CD14-positive monocyte (primary cell): ENCODE measurements around the gene BCO1. TPM values are rescaled to one million over a fixed set of nuclear protein-coding genes. Genes with fewer than 3 reads are reported as not detected.

Source experiments
- DNase-seq, 3 donors: peaks; one replicate each; pipeline ENCODE4 v3.0.0-alpha.2; 2011 to 2022
- H2AFZ ChIP-seq: 2 replicates; pipeline ENCODE4 v1.6.0; 2012; ENCODE audit warnings: mild to moderate bottlenecking, low read depth, low read length, inconsistent platforms; ENCODE audit not compliant: insufficient read depth, poor library complexity, severe bottlenecking
- H3K27ac ChIP-seq, 2 donors: 1 replicate in 1 of 2; 2 replicates in 1 of 2; pipeline ENCODE4 v1.5.1; 2012 to 2013; ENCODE audit warnings: low read length in 2 of 2, control low read depth in 1 of 2, inconsistent platforms in 1 of 2, low read depth in 1 of 2, mild to moderate bottlenecking in 1 of 2
- H3K27me3 ChIP-seq, 2 donors: one replicate each; pipeline versions ENCODE4 v1.6.0 to v1.6.1; 2011 to 2013; ENCODE audit warnings: low read length in 2 of 2; ENCODE audit not compliant: control insufficient read depth in 2 of 2, insufficient read depth in 2 of 2
- H3K36me3 ChIP-seq, 2 donors: replicated peaks in 1 of 2; 1 replicate in 1 of 2; 2 replicates in 1 of 2; pipeline versions ENCODE4 v1.5.1 to v1.6.1; 2012 to 2013; ENCODE audit warnings: low read length in 2 of 2, control low read depth in 1 of 2, inconsistent platforms in 1 of 2, mild to moderate bottlenecking in 1 of 2; ENCODE audit not compliant: insufficient read depth in 2 of 2, control insufficient read depth in 1 of 2
- H3K4me1 ChIP-seq, 2 donors: 1 replicate in 1 of 2; 2 replicates in 1 of 2; pipeline versions ENCODE4 v1.5.1 to v1.6.1; 2012 to 2013; ENCODE audit warnings: low read length in 2 of 2, control low read depth in 1 of 2, inconsistent platforms in 1 of 2, mild to moderate bottlenecking in 1 of 2, moderate library complexity in 1 of 2; ENCODE audit not compliant: insufficient read depth in 2 of 2, control insufficient read depth in 1 of 2
- H3K4me2 ChIP-seq: replicated peaks from 2 replicates; pipeline ENCODE3; 2012; ENCODE audit warnings: low read length, moderate library complexity, mild to moderate bottlenecking; ENCODE audit not compliant: poor library complexity, severe bottlenecking; ENCODE audit errors: extremely low read depth
- H3K4me3 ChIP-seq, 3 experiments: fragments of 200-600 bp in 1 of 3; sonication (generic) in 1 of 3; replicated peaks in 1 of 3; 1 replicate in 2 of 3; 2 replicates in 1 of 3; pipeline ENCODE4 v1.5.1; 2011 to 2013; ENCODE audit warnings: low read length in 3 of 3, mild to moderate bottlenecking in 3 of 3, control low read depth in 2 of 3, low read depth in 2 of 3, inconsistent platforms in 1 of 3, moderate library complexity in 1 of 3
- H3K79me2 ChIP-seq: 2 replicates; pipeline ENCODE4 v1.6.0; 2012; ENCODE audit warnings: mild to moderate bottlenecking, control low read depth, inconsistent platforms, low read length, moderate library complexity; ENCODE audit not compliant: insufficient read depth
- H3K9ac ChIP-seq: 2 replicates; pipeline ENCODE4 v1.6.0; 2017; ENCODE audit warnings: low read length, mild to moderate bottlenecking; ENCODE audit not compliant: insufficient read depth, poor library complexity, severe bottlenecking
- H3K9me3 ChIP-seq, 2 donors: replicated peaks in 1 of 2; 1 replicate in 1 of 2; 2 replicates in 1 of 2; pipeline versions ENCODE4 v1.5.1 to v1.6.1; 2012 to 2013; ENCODE audit warnings: low read length in 2 of 2, control low read depth in 1 of 2; ENCODE audit not compliant: control insufficient read depth in 1 of 2, insufficient read depth in 1 of 2
- H4K20me1 ChIP-seq: 2 replicates; pipeline ENCODE4 v1.6.0; 2012; ENCODE audit warnings: mild to moderate bottlenecking, low read length, control low read depth, moderate library complexity; ENCODE audit not compliant: insufficient read depth
- H3K27ac Mint-ChIP-seq, 7 donors: one replicate each; pipeline ENCODE4 v1.8.0; 2020; ENCODE audit warnings: mild to moderate bottlenecking in 7 of 7, mixed read lengths in 7 of 7, moderate library complexity in 6 of 7, inconsistent platforms in 2 of 7
- H3K27me3 Mint-ChIP-seq, 3 donors: one replicate each; pipeline ENCODE4 v1.8.0; 2021 to 2022; ENCODE audit warnings: low read depth in 3 of 3, mild to moderate bottlenecking in 3 of 3, mixed read lengths in 3 of 3, moderate library complexity in 3 of 3, inconsistent platforms in 1 of 3
- H3K36me3 Mint-ChIP-seq, 2 donors: one replicate each; pipeline ENCODE4 v1.8.0; 2020; ENCODE audit warnings: mixed read lengths in 2 of 2, inconsistent platforms in 1 of 2, mild to moderate bottlenecking in 1 of 2
- H3K4me1 Mint-ChIP-seq: one replicate; pipeline ENCODE4 v1.8.0; 2020; ENCODE audit warnings: mild to moderate bottlenecking, mixed read lengths
- H3K4me3 Mint-ChIP-seq, 2 donors: one replicate each; pipeline ENCODE4 v1.8.0; 2020; ENCODE audit warnings: mild to moderate bottlenecking in 2 of 2, mixed read lengths in 2 of 2, moderate library complexity in 1 of 2
- H3K9me3 Mint-ChIP-seq, 7 donors: one replicate each; pipeline ENCODE4 v1.8.0; 2020 to 2022; ENCODE audit warnings: mixed read lengths in 7 of 7, mild to moderate bottlenecking in 6 of 7, moderate library complexity in 6 of 7, inconsistent platforms in 2 of 7
- CTCF ChIP-seq: fragments of 200-600 bp; IDR thresholded peaks from one replicate; pipeline ENCODE4 v1.8.0; 2022; ENCODE audit warnings: antibody characterized with exemption, mild to moderate bottlenecking
- WGBS: methylation state at CpG from one replicate; pipeline ENCODE4 v1.1.5; 2013; ENCODE audit warnings: missing lambda C conversion rate; ENCODE audit not compliant: insufficient coverage; 5-methylcytosine and 5-hydroxymethylcytosine counted together
- intact Hi-C, 2 donors: fragments of 100-400 bp; cut with micrococcal nuclease; formaldehyde crosslinking; loops; one replicate each; pipeline versions ENCODE4 v1.15.0 to v1.15.1; 2023
- polyA plus RNA-seq, 3 donors: library from polyadenylated mRNA; depleted of rRNA in 1 of 3; unstranded in 2 of 3; stranded (reverse) in 1 of 3; fragments of 300-500 nt in 2 of 3; fragments of >200 nt in 1 of 3; fragmentation: Illumina TruSeq in 2 of 3; gene quantifications; 1 replicate in 2 of 3; 2 replicates in 1 of 3; pipeline ENCODE4 v1.2.3, GENCODE V29; 2012 to 2021

BCO1 gene
- polyA plus RNA-seq, 3 donors, result not detected

GRCh38 chr16:81264386-81264785, 25.9 kb downstream of the BCO1 start:
- Histone ChIP-seq H3K27ac (no peak overlapping the region), H3K9ac (no peak overlapping the region), H4K20me1 (no peaks in the 10 kb centered on the region), H3K79me2 (no peaks in the 10 kb centered on the region), H3K4me1 (no peaks in the 10 kb centered on the region), H3K27me3 (no peaks in the 10 kb centered on the region), H3K9me3 (no peaks in the 10 kb centered on the region), H3K4me2 (no peak overlapping the region), H3K4me3 (no peak overlapping the region), H3K36me3 (no peaks in the 10 kb centered on the region), H2AFZ (no peak overlapping the region)
- Mint-ChIP-seq H3K4me3 (no peak overlapping the region), H3K27me3 (peaks cover 4 to 5% (median 5%) of the 10 kb centered on the region in 3 donors), H3K9me3 (peaks cover 0 to 6% (median 3%) of the 10 kb centered on the region in 7 donors), H3K36me3 (no peaks in the 10 kb centered on the region), H3K27ac (no peak overlapping the region), H3K4me1 (peaks cover 3% of the 10 kb centered on the region)
- intact Hi-C loops, result no loop called here
- no peak for DNase-seq
- 100% methylated on average over 4 of the region's 7 CpGs for WGBS
- TF ChIP-seq CTCF, result no peak

DNA sequence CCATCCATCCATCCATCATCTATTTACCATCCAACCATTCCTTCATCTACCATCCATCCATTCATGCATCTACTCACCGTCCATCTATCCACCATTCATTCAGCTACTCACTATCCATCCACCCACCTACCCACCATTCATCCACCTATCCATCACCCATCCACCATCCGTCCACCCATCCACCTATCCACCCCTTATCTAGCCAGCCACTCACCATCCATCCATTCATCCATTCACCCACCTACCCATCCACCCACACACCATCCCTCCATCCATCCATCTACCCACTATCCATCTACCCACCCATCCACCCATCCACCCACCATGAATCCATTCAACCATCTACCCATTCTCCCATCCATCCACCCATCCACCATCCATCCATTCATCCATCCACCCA, 26.6 kb downstream of the BCO1 start:
- H3K4me3 Mint-ChIP-seq, result no peak overlapping the region
- Histone ChIP-seq H2AFZ (no peak overlapping the region), H4K20me1 (no peaks in the 10 kb centered on the region), H3K27me3 (no peaks in the 10 kb centered on the region), H3K9me3 (no peaks in the 10 kb centered on the region), H3K9ac (no peak overlapping the region), H3K4me3 (no peak overlapping the region), H3K36me3 (no peaks in the 10 kb centered on the region), H3K27ac (no peak overlapping the region), H3K4me1 (no peaks in the 10 kb centered on the region), H3K79me2 (no peaks in the 10 kb centered on the region), H3K4me2 (no peak overlapping the region)
- H3K36me3 Mint-ChIP-seq, result no peaks in the 10 kb centered on the region
- H3K27ac Mint-ChIP-seq, result no peak overlapping the region
- peaks cover 3% of the 10 kb centered on the region for H3K4me1 Mint-ChIP-seq
- intact Hi-C loops, result no loop called here
- TF ChIP-seq CTCF, result no peak
- H3K9me3 Mint-ChIP-seq, result peaks cover 0 to 6% (median 3%) of the 10 kb centered on the region in 7 donors
- no peak for DNase-seq
- 100% methylated on average over 2 of the region's 2 CpGs for WGBS
- peaks cover 5 to 6% (median 5%) of the 10 kb centered on the region in 3 donors for H3K27me3 Mint-ChIP-seq
